Hepatocyte (in vitro differentiated cells): ENCODE results near the gene CRYZL1.

Experiments
- CTCF ChIP-seq: fragments of 200-600 bp; sonication (generic); IDR thresholded peaks from 2 replicates; pipeline ENCODE4 v1.5.1; 2016; ENCODE audit warnings: antibody characterized with exemption, mild to moderate bottlenecking; ENCODE audit not compliant: poor library complexity
- EZH2 ChIP-seq: fragments of 200-600 bp; sonication (generic); IDR thresholded peaks from 2 replicates; pipeline ENCODE4 v1.6.1; 2016; ENCODE audit warnings: antibody characterized with exemption, mild to moderate bottlenecking, borderline replicate concordance

DNA sequence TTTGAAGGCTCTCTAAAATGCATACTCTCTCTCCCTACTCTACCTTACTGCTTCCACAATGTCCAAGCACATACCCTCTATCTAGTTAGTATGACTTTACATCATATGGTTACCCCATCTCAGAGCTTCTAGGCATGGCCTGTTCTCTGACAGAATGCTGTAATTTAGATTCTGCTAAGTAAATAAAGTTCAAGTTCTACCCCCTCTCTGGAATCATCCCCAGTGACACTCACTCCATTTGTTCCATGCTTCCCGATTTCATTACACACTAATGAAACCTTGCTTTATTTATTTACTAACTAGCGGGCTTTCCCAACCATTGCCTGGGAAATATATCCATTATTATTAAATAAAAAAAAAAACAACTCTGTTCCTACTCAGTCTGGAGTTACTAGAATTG is 7.3 kb downstream of the CRYZL1 start:
- TF ChIP-seq CTCF (no peak), EZH2 (no peak)
